ENCODE results near the gene SELENOO.

The SELENOO gene

DNA sequence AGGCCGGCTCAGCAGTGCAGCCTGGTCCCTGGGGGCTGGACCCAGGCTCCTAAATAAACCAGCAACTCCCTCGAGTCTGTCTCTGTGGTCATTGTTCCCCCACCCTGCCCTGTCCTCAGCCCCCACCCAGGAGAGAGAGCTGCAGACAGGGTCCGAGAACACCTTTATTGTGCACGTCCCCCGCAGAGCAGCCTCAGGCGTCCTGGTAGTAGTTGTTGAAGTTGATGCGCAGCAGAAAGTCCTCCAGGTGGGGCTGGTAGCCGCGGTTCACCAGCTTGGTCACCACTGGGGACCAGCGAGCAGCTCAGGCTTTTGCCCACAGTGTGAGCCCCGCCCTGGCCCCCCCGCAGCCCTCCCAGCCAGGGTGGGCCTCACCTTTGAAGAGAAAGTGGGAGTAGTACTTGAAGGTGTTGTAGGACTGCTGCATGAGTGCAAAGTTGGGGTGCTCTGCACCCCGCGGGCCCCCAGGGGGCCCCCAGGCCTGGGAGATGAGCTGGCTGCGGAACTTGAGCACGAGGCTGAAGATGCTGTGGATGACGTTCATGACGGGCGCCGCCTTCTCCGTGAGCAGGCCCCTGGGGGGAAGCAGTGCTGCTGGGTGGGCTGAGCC lies 16.8 kb downstream of the SELENOO start:
- no peak for DNase-seq
- TF ChIP-seq POLR2A (IDR thresholded peaks at IDR 0.05; ENCODE audit: low read length) (no peak), GATA1 (IDR thresholded peaks at IDR 0.05; ENCODE audit: low read depth, low read length) (no peak)

GRCh38 chr22:50218153-50218995 lies 17.6 kb downstream of the SELENOO start:
- no peak for TF ChIP-seq POLR2A (IDR thresholded peaks at IDR 0.05; ENCODE audit: low read length)
- DNase-seq, result no peak

DNA sequence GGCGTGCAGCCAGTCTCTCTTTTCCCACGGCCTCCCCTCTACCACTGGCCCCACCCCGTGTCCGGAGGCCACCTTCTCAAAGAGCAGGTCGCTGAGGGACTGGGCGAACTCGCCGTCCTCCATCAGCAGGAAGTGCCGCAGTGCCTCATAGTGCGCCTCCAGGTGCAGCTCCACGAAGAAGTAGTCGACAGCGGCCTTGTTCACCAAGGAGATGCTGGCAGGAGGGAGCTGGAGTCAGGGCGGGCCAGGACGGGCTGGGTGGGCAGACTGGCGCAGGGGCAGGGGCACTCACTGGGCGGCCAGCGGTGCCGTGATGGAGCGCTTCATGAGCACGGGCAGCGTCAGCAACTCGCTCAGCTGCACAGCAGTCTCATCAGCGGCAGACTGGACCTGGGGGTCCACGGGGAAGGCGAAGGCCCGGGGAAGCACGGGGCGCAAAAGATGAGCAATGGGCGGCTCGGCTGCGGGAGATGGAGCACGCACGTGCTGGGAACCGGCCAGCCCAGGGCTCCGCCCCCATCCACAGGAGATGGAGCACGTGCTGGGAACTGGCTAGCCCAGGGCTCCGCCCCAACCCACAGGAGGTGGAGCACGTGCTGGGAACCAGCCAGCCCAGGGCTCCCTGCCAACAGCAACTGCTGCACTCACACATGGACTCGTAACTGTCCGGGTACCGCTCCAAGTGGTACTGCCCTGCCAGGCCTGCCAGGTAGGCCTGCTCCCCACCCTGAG lies 18.4 kb downstream of the SELENOO start:
- TF ChIP-seq GATA1 (IDR thresholded peaks at IDR 0.05; ENCODE audit: low read depth, low read length) (no peak), POLR2A (IDR thresholded peaks at IDR 0.05; ENCODE audit: low read length) (no peak)
- DNase-seq, result peak; percentile 76 to 84

GRCh38 chr22:50219800-50220602 lies 19.2 kb downstream of the SELENOO start:
- TF ChIP-seq GATA1 (IDR thresholded peaks at IDR 0.05; ENCODE audit: low read depth, low read length) (no peak), POLR2A (IDR thresholded peaks at IDR 0.05; ENCODE audit: low read length) (no peak)
- no peak for DNase-seq

GRCh38 chr22:50220603-50221409 lies 20.0 kb downstream of the SELENOO start:
- no peak for TF ChIP-seq GATA1 (IDR thresholded peaks at IDR 0.05; ENCODE audit: low read depth, low read length)
- TF ChIP-seq POLR2A (IDR thresholded peaks at IDR 0.05; ENCODE audit: low read length), result no peak
- no peak for DNase-seq

- no peak for DNase-seq
- TF ChIP-seq GATA1 (IDR thresholded peaks at IDR 0.05; ENCODE audit: low read depth, low read length) (no peak), POLR2A (IDR thresholded peaks at IDR 0.05; ENCODE audit: low read length) (no peak)
Measured at GRCh38 chr22:50221410-50222300, 20.8 kb downstream of the SELENOO start.

- no peak for DNase-seq
- no peak for TF ChIP-seq POLR2A (IDR thresholded peaks at IDR 0.05; ENCODE audit: low read length)
Measured at GRCh38 chr22:50222508-50222907, 21.7 kb downstream of the SELENOO start.

DNA sequence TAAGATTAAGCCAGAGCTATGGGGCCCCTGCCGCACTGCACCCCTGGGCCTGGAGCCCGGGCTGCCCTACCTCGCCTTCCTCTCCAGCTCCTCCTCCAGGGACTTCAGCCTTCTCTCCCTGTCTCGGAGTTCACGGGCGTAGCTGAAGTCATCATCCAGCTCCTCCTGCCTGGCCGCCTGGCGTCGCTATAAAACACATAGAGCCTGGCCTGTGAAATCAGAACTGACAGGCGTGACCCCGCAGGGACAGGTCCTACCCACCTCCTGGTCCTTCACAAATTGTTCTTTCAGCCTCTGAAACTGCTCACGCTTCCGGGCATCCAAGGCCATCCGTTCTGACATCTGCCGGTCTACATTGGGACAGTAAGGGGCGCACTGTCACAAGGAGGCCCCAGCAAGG lies 23.3 kb downstream of the SELENOO start:
- no peak for TF ChIP-seq POLR2A (IDR thresholded peaks at IDR 0.05; ENCODE audit: low read length)
- no peak for TF ChIP-seq GATA1 (IDR thresholded peaks at IDR 0.05; ENCODE audit: low read depth, low read length)
- DNase-seq, result no peak

GRCh38 chr22:50225200-50225969 lies 24.6 kb downstream of the SELENOO start:
- TF ChIP-seq GATA1 (IDR thresholded peaks at IDR 0.05; ENCODE audit: low read depth, low read length) (no peak), POLR2A (IDR thresholded peaks at IDR 0.05; ENCODE audit: low read length) (no peak)
- no peak for DNase-seq

DNA sequence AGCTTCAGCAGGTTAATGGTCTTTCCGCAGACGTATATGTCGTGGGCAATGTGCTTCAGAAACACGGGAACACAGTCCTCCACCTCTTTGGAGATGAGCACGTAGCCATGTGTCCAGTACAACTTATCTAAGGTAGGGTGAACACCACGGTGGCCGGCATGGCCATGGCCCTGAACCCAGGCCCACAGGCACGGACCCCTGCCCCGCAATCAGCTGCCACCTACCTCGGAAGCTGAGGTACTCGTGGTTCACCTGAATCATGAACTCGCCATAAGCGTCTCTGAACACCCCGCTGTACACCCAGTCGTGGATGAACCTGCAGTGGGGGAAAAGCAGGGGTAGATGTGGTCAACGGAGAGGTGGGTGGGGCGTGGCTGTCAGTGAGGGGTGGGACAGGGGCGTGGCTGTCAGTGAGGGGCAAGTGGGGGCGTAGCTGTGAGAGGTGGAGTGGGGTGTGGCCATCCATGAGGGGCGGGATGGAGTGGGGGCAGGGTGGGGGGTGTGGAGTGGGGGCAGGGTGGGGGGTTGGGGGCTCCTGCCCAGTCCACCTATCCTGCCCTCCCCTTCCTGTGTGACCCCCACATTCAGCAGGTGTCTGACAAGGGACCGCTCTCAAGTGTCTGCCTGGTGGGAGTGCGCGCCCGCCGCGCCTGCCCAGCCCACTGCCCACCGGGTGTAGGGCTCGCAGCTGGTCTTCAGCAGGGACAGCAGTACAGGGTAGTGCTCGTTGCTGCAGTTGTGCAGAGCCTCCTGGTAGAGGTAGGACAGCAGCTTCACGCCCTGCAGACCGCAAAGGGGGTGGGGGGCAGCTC lies 25.5 kb downstream of the SELENOO start:
- TF ChIP-seq GATA1 (IDR thresholded peaks at IDR 0.05; ENCODE audit: low read depth, low read length) (no peak), POLR2A (IDR thresholded peaks at IDR 0.05; ENCODE audit: low read length) (no peak)
- DNase-seq, result no peak

DNA sequence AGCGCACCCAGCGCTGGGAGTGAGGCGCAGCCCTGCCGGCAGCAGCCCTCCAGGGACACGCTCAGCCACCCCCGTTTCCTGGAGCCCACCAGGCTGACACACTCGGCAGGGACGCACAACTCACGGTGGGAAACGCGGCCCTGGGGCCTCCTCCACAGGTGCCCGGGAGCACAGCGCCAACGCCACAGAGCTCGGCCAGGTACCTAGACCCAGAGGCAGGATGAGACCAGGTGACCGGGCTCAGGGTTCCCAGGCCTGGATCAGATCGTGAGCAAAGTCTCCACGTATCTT lies 26.0 kb downstream of the SELENOO start:
- TF ChIP-seq POLR2A (IDR thresholded peaks at IDR 0.05; ENCODE audit: low read length), result no peak
- TF ChIP-seq GATA1 (IDR thresholded peaks at IDR 0.05; ENCODE audit: low read depth, low read length), result no peak
- DNase-seq, result no peak

All from erythroblast (primary cell).